ENCODE measurements around the gene MYRF.

The MYRF gene

DNA sequence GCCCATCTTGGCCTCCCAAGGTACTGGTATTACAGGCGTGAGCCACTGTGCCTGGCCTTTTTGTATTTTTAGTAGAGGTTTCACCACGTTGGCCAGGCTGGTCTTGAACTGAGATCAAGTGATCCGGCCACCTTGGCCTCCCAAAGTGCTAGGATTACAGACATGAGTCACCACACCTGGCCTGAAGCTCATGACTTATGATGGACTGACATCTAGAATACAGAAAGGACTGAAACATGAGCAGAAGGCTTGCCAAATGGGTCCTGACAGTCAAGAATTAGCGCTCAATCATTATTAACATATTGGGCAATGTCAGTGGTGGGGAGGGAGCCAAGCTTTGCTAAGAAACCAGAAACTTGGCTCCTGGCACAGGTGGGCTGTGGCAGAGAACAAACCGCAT is 59.4 kb downstream of the MYRF start:
- DNase-seq = no peak
- ChIA-PET POLR2A (interaction anchor here (0.8 kb wide), 1 partner anchor 15 kb away, joined by 3 read pairs; no protein-coding TSS in a partner anchor), CTCF (interaction anchor here (1.2 to 12.4 kb wide), 3 partner anchors 13 to 20 kb away, joined by 3 to 218 read pairs (median 3); partner anchors contain the start of genes FEN1 and TMEM258)
- H3K4me1 ChIP-seq (ENCODE audit: control extremely low read depth in 1 of 4, control insufficient read depth in 4 of 4, insufficient read depth in 4 of 4, low read length in 3 of 4) = peaks cover 0 to 23% (median 17%) of the 10 kb centered on the region in 4 experiments
- H3K4me3 ChIP-seq (ENCODE audit: control insufficient read depth in 1 of 7, extremely low read depth in 1 of 7, insufficient read depth in 4 of 7, low read depth in 2 of 7, low read length in 6 of 7) = no peak overlapping the region
- 97% methylated on average over 5 of the region's 5 CpGs for WGBS (ENCODE audit: insufficient coverage)
- H3K9me3 ChIP-seq (ENCODE audit: control extremely low read depth in 1 of 5, control insufficient read depth in 4 of 5, insufficient read depth in 2 of 5, low read depth in 1 of 5, low read length in 4 of 5) = no peaks in the 10 kb centered on the region
- no peaks in the 10 kb centered on the region for H3K27me3 ChIP-seq (replicated peaks in 2 of 5; ENCODE audit: control insufficient read depth in 4 of 5, insufficient read depth in 5 of 5, low read length in 4 of 5)
- no peak overlapping the region for H3K27ac ChIP-seq (ENCODE audit: insufficient read depth in 1 of 2, low read depth in 1 of 2, low read length in 2 of 2, poor library complexity in 1 of 2, severe bottlenecking in 2 of 2)
- peaks cover 17 to 71% (median 49%) of the 10 kb centered on the region in 4 experiments for H3K36me3 ChIP-seq (ENCODE audit: control insufficient read depth in 4 of 4, insufficient read depth in 4 of 4, low read length in 3 of 4)

DNA sequence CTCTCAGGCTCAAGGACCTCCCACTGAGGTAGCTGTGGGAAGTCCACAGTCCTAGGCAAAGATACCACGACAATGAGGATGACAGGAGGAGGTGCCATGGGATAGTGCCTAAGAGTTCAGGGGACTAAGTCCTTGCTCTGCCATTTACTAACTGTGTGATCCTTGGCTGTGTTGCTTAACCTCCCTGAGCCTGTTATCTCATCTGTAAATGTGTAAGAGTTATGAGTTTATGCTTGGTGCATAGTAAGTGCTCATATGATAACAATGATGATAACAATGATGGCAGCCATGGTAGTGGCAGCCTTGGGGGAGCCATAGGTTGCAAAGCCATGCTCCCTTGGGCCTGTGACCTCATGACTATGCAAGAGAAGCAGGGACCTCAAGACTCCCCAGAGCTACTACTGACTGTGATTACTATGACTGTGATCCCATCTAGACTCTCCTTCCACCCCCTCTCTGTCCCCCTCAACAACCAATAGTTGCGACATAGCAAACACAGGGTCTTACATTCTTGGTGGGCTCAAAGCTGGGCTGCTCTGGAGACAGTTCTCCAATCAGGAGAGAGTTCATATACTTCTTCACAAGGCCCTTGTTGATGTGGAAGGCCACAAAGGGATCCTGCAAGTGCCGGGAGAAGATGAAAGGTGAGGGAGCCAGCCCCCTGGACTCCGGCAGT is 60.4 kb downstream of the MYRF start:
- WGBS (ENCODE audit: insufficient coverage) = 92% methylated on average over 3 of the region's 4 CpGs
- POLR2A ChIA-PET = no interaction called here

DNA sequence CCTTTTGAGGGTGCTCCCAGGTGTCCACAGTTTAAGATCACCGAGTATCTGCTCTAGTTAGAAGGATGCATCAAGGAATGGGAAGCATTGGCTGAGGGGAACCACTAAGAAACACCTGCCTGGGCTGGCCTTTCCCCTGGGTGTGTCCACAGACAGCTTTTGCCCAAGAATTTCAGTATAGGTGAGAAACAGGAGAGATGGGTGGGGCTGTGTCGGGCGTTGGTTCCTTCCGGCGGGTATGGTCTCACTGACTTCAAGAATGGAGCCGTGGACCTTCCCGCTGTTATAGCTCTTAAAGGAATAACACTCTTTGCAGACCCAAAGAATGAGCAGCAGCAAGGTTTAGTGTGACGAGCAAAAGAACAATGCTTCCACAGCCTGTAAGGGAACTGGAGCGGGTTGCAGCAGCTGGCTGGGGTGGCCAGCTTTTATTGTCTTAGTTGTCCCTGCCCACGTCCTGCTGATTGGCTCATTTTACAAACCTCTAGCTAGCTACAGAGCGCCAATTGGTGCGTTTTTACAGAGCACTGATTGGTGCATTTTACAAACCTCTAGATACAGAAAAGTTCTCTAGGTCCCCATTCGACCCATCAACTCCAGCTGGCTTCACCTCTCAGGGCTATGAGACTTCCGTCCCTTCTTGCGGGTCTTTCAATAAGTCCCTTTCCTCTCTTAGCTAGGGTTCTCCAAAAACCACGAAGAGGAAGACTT is 62.0 kb downstream of the MYRF start:
- peak; percentile 53 to 84 (median 81) for DNase-seq
- POLR2A ChIA-PET = interaction anchor here (0.6 to 4.9 kb wide), 6 partner anchors 14 to 56 kb away, joined by 3 to 40 read pairs (median 4); partner anchors contain the start of gene FADS2
- Histone ChIP-seq H3K27me3 (replicated peaks in 2 of 5; ENCODE audit: control insufficient read depth in 4 of 5, insufficient read depth in 5 of 5, low read length in 4 of 5) (no peaks in the 10 kb centered on the region), H3K9me3 (ENCODE audit: control extremely low read depth in 1 of 5, control insufficient read depth in 4 of 5, insufficient read depth in 2 of 5, low read depth in 1 of 5, low read length in 4 of 5) (no peaks in the 10 kb centered on the region), H3K27ac (ENCODE audit: insufficient read depth in 1 of 2, low read depth in 1 of 2, low read length in 2 of 2, poor library complexity in 1 of 2, severe bottlenecking in 2 of 2) (peak overlapping the region; percentile 58 to 76), H3K36me3 (ENCODE audit: control insufficient read depth in 4 of 4, insufficient read depth in 4 of 4, low read length in 3 of 4) (peaks cover 13 to 47% (median 33%) of the 10 kb centered on the region in 4 experiments), H3K4me1 (ENCODE audit: control extremely low read depth in 1 of 4, control insufficient read depth in 4 of 4, insufficient read depth in 4 of 4, low read length in 3 of 4) (peaks cover 3 to 31% (median 25%) of the 10 kb centered on the region in 4 experiments), H3K4me3 (ENCODE audit: control insufficient read depth in 1 of 7, extremely low read depth in 1 of 7, insufficient read depth in 4 of 7, low read depth in 2 of 7, low read length in 6 of 7) (peak overlapping the region; percentile 79 to 97 (median 93))
- CTCF ChIA-PET = interaction anchor here (0.9 to 12.4 kb wide), 7 partner anchors 13 to 293 kb away, joined by 3 to 218 read pairs (median 6); partner anchors contain the start of genes FADS2, FEN1 and TMEM258
- WGBS (ENCODE audit: insufficient coverage) = 76% methylated on average over 16 of the region's 16 CpGs

More for the DNA sequence above, 60.4 kb downstream of the MYRF start:
- CTCF ChIA-PET = interaction anchor here (1.1 to 12.4 kb wide), 5 partner anchors 9 to 29 kb away, joined by 3 to 218 read pairs (median 3); partner anchors contain the start of genes FADS2, FEN1 and TMEM258
- H3K27ac ChIP-seq (ENCODE audit: insufficient read depth in 1 of 2, low read depth in 1 of 2, low read length in 2 of 2, poor library complexity in 1 of 2, severe bottlenecking in 2 of 2) = no peak overlapping the region
- H3K4me3 ChIP-seq (ENCODE audit: control insufficient read depth in 1 of 7, extremely low read depth in 1 of 7, insufficient read depth in 4 of 7, low read depth in 2 of 7, low read length in 6 of 7) = no peak overlapping the region
- H3K36me3 ChIP-seq (ENCODE audit: control insufficient read depth in 4 of 4, insufficient read depth in 4 of 4, low read length in 3 of 4) = peaks cover 17 to 63% (median 42%) of the 10 kb centered on the region in 4 experiments
- no peak for DNase-seq
- H3K9me3 ChIP-seq (ENCODE audit: control extremely low read depth in 1 of 5, control insufficient read depth in 4 of 5, insufficient read depth in 2 of 5, low read depth in 1 of 5, low read length in 4 of 5) = no peaks in the 10 kb centered on the region
- H3K27me3 ChIP-seq (replicated peaks in 2 of 5; ENCODE audit: control insufficient read depth in 4 of 5, insufficient read depth in 5 of 5, low read length in 4 of 5) = no peaks in the 10 kb centered on the region
- peaks cover 3 to 31% (median 24%) of the 10 kb centered on the region in 4 experiments for H3K4me1 ChIP-seq (ENCODE audit: control extremely low read depth in 1 of 4, control insufficient read depth in 4 of 4, insufficient read depth in 4 of 4, low read length in 3 of 4)

DNA sequence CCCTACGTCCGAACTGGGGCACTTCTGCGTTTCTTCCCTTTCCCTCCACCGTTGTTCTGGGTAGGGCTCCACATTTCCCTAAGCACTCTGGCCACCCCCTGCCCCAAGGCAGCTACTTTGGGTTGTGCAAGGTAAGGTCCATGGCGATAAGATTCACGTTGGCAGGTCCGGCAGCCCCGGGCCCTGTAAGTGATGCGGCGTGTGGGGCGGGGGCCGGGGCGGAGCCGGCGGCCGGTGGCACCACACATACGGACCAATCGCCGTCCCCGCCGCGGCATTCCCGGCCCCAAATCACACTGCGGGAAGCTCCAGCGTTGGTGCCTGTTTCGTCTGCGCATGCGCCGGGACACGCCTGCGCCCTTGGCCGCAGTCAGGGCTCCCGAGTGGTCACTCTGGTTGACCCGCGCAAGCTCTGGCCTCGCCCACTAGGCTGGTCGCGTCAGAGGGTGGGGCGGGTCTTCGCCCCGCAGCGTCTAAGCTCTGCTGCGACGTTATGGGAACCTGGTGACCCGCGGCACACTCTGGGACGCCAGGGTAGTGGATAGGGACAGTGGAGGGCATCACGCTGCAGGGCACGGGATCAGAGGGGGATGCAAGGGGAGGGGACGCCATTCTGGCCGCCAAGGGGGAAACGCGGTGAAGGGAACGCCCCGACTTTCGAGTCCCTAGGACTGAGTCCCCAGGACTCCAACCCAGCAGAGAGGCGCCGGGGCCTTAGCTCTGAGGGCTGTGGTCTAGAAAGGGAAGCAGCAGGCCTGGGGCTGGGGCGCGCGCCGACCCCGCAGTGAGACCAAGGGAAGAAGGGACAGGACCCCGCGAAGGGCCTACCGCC is 62.7 kb downstream of the MYRF start:
- no peaks in the 10 kb centered on the region for H3K9me3 ChIP-seq (ENCODE audit: control extremely low read depth in 1 of 5, control insufficient read depth in 4 of 5, insufficient read depth in 2 of 5, low read depth in 1 of 5, low read length in 4 of 5)
- H3K4me3 ChIP-seq (ENCODE audit: control insufficient read depth in 1 of 7, extremely low read depth in 1 of 7, insufficient read depth in 4 of 7, low read depth in 2 of 7, low read length in 6 of 7) = peak overlapping the region; percentile 79 to 97 (median 93)
- CTCF ChIA-PET = interaction anchor here (0.5 to 12.4 kb wide), 11 partner anchors 13 to 734 kb away, joined by 3 to 218 read pairs (median 4); partner anchors contain the start of genes FADS2, FEN1 and TMEM258
- peak overlapping the region; percentile 58 to 91 for H3K27ac ChIP-seq (ENCODE audit: insufficient read depth in 1 of 2, low read depth in 1 of 2, low read length in 2 of 2, poor library complexity in 1 of 2, severe bottlenecking in 2 of 2)
- peaks cover 7 to 40% (median 26%) of the 10 kb centered on the region in 4 experiments for H3K36me3 ChIP-seq (ENCODE audit: control insufficient read depth in 4 of 4, insufficient read depth in 4 of 4, low read length in 3 of 4)
- DNase-seq = peak; percentile 54 to 71 (median 65)
- 0% methylated on average over 56 of the region's 66 CpGs for WGBS (ENCODE audit: insufficient coverage)
- POLR2A ChIA-PET = interaction anchor here (0.6 to 4.9 kb wide), 5 partner anchors 13 to 31 kb away, joined by 3 to 40 read pairs (median 5); partner anchors contain the start of gene FADS2
- H3K27me3 ChIP-seq (replicated peaks in 2 of 5; ENCODE audit: control insufficient read depth in 4 of 5, insufficient read depth in 5 of 5, low read length in 4 of 5) = no peaks in the 10 kb centered on the region
- H3K4me1 ChIP-seq (ENCODE audit: control extremely low read depth in 1 of 4, control insufficient read depth in 4 of 4, insufficient read depth in 4 of 4, low read length in 3 of 4) = peaks cover 3 to 31% (median 25%) of the 10 kb centered on the region in 4 experiments

DNA sequence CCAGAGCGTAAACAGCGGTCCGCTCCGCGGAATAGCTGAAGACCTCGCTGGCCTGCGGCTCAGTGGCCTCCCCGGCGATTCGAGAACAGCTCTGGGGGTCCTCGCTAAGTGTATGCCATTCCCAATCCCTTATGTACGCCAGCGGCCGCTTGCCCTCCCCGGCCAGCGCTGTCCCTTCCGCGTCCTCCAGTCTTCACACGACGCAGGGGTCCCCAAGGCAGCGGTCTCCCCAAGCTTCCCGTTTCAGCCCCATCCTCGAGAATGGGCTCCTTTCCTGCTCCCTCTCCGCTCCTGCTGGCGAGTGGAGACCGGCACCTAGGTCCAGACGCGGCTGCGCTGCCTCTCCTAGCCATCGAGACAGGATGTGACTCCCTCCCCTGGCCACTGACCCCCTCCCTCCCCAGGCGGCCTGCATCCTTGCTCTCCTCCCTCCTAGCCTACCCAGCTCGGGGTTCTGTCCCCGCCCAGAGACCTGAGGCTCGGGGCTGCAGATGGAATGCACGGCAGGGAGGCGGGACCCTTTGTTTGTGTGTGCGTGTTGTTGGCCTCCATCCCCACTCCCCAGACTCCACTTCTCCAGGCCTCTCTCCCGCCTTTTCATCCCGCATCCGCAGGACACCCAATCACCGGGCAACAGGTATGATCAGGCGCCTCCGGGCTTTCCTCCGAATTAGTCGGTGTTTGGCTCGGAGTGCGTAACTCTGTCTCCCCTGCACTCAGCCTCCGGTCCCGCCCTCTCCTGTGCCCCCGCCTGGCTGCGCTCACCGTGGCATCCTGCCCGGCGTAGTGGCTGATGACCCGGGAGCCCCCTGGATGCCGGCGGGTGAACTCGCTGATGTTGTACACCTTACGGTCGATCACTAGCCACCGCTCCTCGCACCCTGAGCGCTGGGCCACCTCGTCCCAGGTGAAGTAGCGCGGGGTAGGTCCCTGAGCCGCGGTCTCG is 63.6 kb downstream of the MYRF start:
- Histone ChIP-seq H3K4me3 (ENCODE audit: control insufficient read depth in 1 of 7, extremely low read depth in 1 of 7, insufficient read depth in 4 of 7, low read depth in 2 of 7, low read length in 6 of 7) (peak overlapping the region; percentile 79 to 97 (median 93)), H3K27me3 (replicated peaks in 2 of 5; ENCODE audit: control insufficient read depth in 4 of 5, insufficient read depth in 5 of 5, low read length in 4 of 5) (no peaks in the 10 kb centered on the region), H3K9me3 (ENCODE audit: control extremely low read depth in 1 of 5, control insufficient read depth in 4 of 5, insufficient read depth in 2 of 5, low read depth in 1 of 5, low read length in 4 of 5) (no peaks in the 10 kb centered on the region), H3K36me3 (ENCODE audit: control insufficient read depth in 4 of 4, insufficient read depth in 4 of 4, low read length in 3 of 4) (peaks cover 6 to 31% (median 17%) of the 10 kb centered on the region in 4 experiments), H3K4me1 (ENCODE audit: control extremely low read depth in 1 of 4, control insufficient read depth in 4 of 4, insufficient read depth in 4 of 4, low read length in 3 of 4) (peaks cover 3 to 31% (median 25%) of the 10 kb centered on the region in 4 experiments), H3K27ac (ENCODE audit: insufficient read depth in 1 of 2, low read depth in 1 of 2, low read length in 2 of 2, poor library complexity in 1 of 2, severe bottlenecking in 2 of 2) (peak overlapping the region; percentile 58 to 91)
- CTCF ChIA-PET = interaction anchor here (0.5 to 12.4 kb wide), 7 partner anchors 12 to 733 kb away, joined by 3 to 218 read pairs (median 4); partner anchors contain the start of genes FADS2, FEN1 and TMEM258
- WGBS (ENCODE audit: insufficient coverage) = under 1% methylated on average over 60 of the region's 69 CpGs
- DNase-seq = peak; percentile 85 to 91 (median 86)
- POLR2A ChIA-PET = interaction anchor here (0.9 to 4.9 kb wide), 5 partner anchors 12 to 55 kb away, joined by 3 to 40 read pairs (median 5); partner anchors contain the start of gene FADS2
